Measurements from ENCODE around the gene C6orf118. TPM values are rescaled to one million over a fixed set of nuclear protein-coding genes. Genes with fewer than 3 reads are reported as not detected.

The C6orf118 gene
- total RNA-seq, 6 donors from 2014 or later: 3.5 to 48.3 (median 13.8) TPM; not detected in 1

DNA sequence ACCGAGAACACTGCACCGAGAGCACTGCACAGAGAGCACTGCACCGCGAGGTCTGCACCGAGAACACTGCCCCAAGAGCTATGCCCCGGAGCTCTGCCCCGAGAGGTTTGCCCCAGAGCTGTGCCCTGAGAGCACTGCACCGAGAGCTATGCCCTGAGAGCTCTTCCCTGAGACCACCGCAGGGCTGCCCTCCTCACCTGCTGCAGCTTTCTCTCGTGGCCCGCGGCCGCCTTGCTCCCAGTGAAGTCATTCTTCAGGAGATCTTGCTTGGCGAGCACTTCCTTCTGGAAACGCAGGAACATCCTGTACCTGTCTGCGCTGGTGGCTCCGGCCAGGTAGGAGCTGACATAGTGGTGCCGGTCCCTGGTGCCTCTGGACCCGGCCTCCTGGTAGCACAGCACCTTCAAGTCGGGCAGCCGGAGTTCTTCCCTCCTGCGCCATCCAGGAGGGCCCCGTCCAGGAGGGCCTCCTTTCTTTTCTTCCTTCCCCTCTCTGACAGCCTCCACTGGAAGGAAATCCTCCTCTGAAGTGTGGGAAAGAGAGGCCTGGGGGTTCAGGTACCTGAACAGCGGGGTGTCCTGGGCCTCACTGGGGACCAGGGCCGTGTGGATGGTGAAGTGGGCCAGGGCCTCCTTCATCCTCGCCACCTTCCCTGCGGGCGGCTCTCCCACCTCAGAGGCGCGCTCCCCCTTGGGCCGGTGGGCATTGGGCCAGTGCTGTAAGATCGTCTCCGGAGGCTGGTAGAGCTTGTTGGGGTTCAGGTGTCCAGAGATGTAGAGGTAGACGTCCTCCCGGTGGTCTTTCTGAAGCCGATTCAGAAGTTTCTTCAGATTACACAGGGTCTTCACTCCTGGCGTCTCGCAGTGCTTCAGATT lies 7.8 kb downstream of the C6orf118 start:
- ATAC-seq (ENCODE audit: low FRiP score in 2 of 2): peak; percentile 29 to 57
- H3K27me3 ChIP-seq: no peaks in the 10 kb centered on the region

DNA sequence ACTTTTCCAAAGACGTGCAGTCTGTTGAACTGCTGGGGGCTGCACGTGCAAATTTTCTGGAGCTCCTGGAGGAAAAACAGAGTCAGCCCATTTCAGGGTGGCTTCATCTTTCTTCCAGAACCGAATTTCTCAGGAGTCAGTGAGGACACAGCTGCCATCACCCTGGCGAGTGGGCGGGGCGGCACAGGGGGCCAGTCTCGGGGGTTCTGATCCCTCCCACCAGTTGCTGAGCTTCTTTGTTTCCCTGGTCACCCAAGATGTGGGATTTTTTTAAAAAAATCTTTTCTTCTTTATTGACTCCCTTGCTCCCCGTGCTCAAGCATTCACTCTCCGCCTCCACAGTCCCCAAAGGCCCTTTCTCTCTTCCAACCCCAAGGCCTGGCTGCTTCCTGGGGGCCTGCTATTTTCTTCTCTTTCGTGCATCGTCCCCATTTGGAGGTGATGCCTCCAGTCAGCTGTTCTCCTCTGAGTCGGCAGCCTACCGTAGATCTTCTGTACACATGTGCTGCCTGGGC lies 8.9 kb downstream of the C6orf118 start:
- no peaks in the 10 kb centered on the region for H3K4me1 ChIP-seq
- no peaks in the 10 kb centered on the region for H3K9me3 ChIP-seq
- H3K27ac ChIP-seq: no peak overlapping the region
- WGBS, 2 donors: 71 to 79% methylated on average over 13 of the region's 13 CpGs
- H3K36me3 ChIP-seq: no peaks in the 10 kb centered on the region
- no peaks in the 10 kb centered on the region for H3K27me3 ChIP-seq
- TF ChIP-seq, protein P1, sequence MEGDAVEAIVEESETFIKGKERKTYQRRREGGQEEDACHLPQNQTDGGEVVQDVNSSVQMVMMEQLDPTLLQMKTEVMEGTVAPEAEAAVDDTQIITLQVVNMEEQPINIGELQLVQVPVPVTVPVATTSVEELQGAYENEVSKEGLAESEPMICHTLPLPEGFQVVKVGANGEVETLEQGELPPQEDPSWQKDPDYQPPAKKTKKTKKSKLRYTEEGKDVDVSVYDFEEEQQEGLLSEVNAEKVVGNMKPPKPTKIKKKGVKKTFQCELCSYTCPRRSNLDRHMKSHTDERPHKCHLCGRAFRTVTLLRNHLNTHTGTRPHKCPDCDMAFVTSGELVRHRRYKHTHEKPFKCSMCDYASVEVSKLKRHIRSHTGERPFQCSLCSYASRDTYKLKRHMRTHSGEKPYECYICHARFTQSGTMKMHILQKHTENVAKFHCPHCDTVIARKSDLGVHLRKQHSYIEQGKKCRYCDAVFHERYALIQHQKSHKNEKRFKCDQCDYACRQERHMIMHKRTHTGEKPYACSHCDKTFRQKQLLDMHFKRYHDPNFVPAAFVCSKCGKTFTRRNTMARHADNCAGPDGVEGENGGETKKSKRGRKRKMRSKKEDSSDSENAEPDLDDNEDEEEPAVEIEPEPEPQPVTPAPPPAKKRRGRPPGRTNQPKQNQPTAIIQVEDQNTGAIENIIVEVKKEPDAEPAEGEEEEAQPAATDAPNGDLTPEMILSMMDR (IDR thresholded peaks at IDR 0.05): no peak
- TF ChIP-seq POLR2AphosphoS5 (IDR thresholded peaks at IDR 0.05) (no peak), EP300 (IDR thresholded peaks at IDR 0.05) (no peak), POLR2A (IDR thresholded peaks at IDR 0.05) (no peak)
- ATAC-seq (ENCODE audit: low FRiP score in 2 of 2) (no peak), DNase-seq (peak in 1 of 2 donors; percentile 59)
- no peak overlapping the region for H3K4me3 ChIP-seq

More for the DNA sequence above, 7.8 kb downstream of the C6orf118 start:
- no peaks in the 10 kb centered on the region for H3K9me3 ChIP-seq
- H3K27ac ChIP-seq: no peak overlapping the region
- no peak for TF ChIP-seq POLR2A (IDR thresholded peaks at IDR 0.05)
- TF ChIP-seq POLR2AphosphoS5 (IDR thresholded peaks at IDR 0.05): no peak
- TF ChIP-seq EP300 (IDR thresholded peaks at IDR 0.05): no peak
- peak in 1 of 2 donors; percentile 56 for DNase-seq
- 93 to 96% methylated on average over 19 to 34 of the region's 38 CpGs for WGBS, 2 donors
- no peaks in the 10 kb centered on the region for H3K4me1 ChIP-seq
- no peaks in the 10 kb centered on the region for H3K36me3 ChIP-seq
- no peak overlapping the region for H3K4me3 ChIP-seq

DNA sequence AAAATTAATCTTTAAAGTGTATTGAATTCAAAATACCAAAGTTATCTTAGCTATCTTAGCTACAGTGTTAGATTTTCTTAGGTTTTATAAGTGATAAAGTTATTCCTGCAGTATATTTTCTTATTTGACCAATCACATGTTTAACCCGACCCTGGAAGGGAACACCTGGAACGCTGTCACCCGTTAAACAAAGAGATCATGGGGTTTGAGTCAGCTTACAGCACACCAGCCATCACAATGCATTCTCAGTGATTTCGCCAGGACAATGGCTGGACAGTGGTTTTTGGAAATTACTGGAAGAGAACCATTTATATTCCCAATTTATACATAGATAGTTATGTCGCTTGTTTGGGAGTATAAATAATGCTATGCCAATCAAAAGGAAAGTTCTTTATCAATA lies 10.5 kb downstream of the C6orf118 start:
- DNase-seq: no peak
- H3K36me3 ChIP-seq: no peaks in the 10 kb centered on the region
- H3K27ac ChIP-seq: no peak overlapping the region
- TF ChIP-seq, protein P1 (IDR thresholded peaks at IDR 0.05): no peak
- no peak for TF ChIP-seq EP300 (IDR thresholded peaks at IDR 0.05)
- TF ChIP-seq POLR2AphosphoS5 (IDR thresholded peaks at IDR 0.05): no peak
- ATAC-seq (ENCODE audit: low FRiP score in 2 of 2): no peak
- no peaks in the 10 kb centered on the region for H3K4me1 ChIP-seq
- no peaks in the 10 kb centered on the region for H3K27me3 ChIP-seq
- no peaks in the 10 kb centered on the region for H3K9me3 ChIP-seq
- WGBS, 2 donors: 80 to 82% methylated on average over 5 of the region's 5 CpGs
- no peak overlapping the region for H3K4me3 ChIP-seq

DNA sequence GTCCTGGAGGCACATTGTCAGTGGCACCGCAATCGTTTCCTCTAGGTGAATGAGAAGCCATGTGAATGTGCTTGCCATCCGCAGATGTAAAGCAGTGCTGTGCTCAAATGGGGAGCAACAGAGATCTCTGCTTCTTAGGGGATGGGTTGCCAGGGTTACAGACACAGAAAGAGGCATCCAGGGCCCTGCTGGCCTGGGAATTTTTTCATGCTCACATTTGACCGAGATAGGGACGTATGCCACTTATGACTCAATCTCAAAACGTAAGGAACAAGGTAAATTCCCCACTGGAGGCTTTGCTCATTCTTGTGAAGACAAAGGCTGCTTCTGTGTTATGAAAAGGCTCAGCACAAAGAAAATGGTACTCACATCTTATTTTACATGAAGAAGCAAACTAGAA lies 11.0 kb downstream of the C6orf118 start:
- no peak overlapping the region for H3K4me3 ChIP-seq
- 83 to 90% methylated on average over 6 of the region's 6 CpGs for WGBS, 2 donors
- TF ChIP-seq, protein P1 (IDR thresholded peaks at IDR 0.05): no peak
- TF ChIP-seq POLR2A (IDR thresholded peaks at IDR 0.05): no peak
- DNase-seq (no peak), ATAC-seq (ENCODE audit: low FRiP score in 2 of 2) (no peak)
- no peaks in the 10 kb centered on the region for H3K4me1 ChIP-seq
- no peaks in the 10 kb centered on the region for H3K36me3 ChIP-seq
- H3K27ac ChIP-seq: no peak overlapping the region
- H3K27me3 ChIP-seq: no peaks in the 10 kb centered on the region
- no peaks in the 10 kb centered on the region for H3K9me3 ChIP-seq

DNA sequence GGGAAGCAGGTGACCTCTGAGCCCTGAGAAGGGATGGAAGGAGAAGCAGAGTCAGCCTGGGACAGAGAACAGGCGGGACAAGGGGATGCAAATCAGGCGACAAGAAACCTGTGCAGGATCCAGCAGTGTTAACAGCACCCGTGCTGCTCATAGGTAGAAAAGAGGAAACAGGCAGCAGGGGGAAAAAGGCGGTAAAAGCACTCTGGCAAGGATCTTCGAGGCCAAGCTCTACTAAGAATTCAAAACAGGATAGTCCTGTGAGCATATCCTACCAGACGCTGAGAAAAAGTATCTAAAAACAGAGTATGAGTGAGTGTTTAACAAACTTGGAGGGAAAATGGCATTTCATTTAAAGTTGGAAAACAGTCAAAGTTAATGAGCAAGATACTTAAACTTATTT lies 16.7 kb downstream of the C6orf118 start:
- H3K4me1 ChIP-seq: no peaks in the 10 kb centered on the region
- DNase-seq (no peak), ATAC-seq (ENCODE audit: low FRiP score in 2 of 2) (no peak)
- H3K27ac ChIP-seq: no peak overlapping the region
- no peaks in the 10 kb centered on the region for H3K9me3 ChIP-seq
- TF ChIP-seq POLR2AphosphoS5 (IDR thresholded peaks at IDR 0.05): no peak
- no peak for TF ChIP-seq EP300 (IDR thresholded peaks at IDR 0.05)
- no peak for TF ChIP-seq POLR2A (IDR thresholded peaks at IDR 0.05)
- TF ChIP-seq, protein P1 (IDR thresholded peaks at IDR 0.05): no peak
- WGBS, 2 donors: 77 to 80% methylated on average over 6 of the region's 6 CpGs
- H3K4me3 ChIP-seq: no peak overlapping the region
- H3K27me3 ChIP-seq: no peaks in the 10 kb centered on the region
- no peaks in the 10 kb centered on the region for H3K36me3 ChIP-seq
